Spleen (tissue), 11 donors: ENCODE measurements around the gene FIGNL1. TPM values are rescaled to one million over a fixed set of nuclear protein-coding genes. Genes with fewer than 3 reads are reported as not detected.

Experiments used
- DNase-seq: peaks from one replicate; pipeline ENCODE4 v3.0.0-alpha.2; 2020
- H3K27ac ChIP-seq, 8 donors: fragments of 200-600 bp; sonication (generic) in 7 of 8; 1 replicate in 4 of 8; 2 replicates in 4 of 8; pipeline versions ENCODE4 v1.5.0 to v1.8.0; 2016 to 2021; ENCODE audit warnings: inconsistent platforms in 4 of 8, mild to moderate bottlenecking in 4 of 8, moderate library complexity in 1 of 8
- H3K27me3 ChIP-seq, 7 donors: fragments of 200-600 bp; sonication (generic) in 6 of 7; replicated peaks in 1 of 7; 1 replicate in 4 of 7; 2 replicates in 3 of 7; pipeline versions ENCODE4 v1.5.0 to v1.8.0; 2016 to 2021; ENCODE audit warnings: inconsistent platforms in 3 of 7, mild to moderate bottlenecking in 1 of 7
- H3K36me3 ChIP-seq, 6 donors: fragments of 200-600 bp; sonication (generic) in 5 of 6; 1 replicate in 4 of 6; 2 replicates in 2 of 6; pipeline versions ENCODE4 v1.5.0 to v1.8.0; 2016 to 2021; ENCODE audit warnings: inconsistent platforms in 2 of 6
- H3K4me1 ChIP-seq, 6 donors: fragments of 200-600 bp; sonication (generic) in 5 of 6; 1 replicate in 3 of 6; 2 replicates in 3 of 6; pipeline versions ENCODE4 v1.5.0 to v1.8.0; 2016 to 2021; ENCODE audit warnings: inconsistent platforms in 3 of 6
- H3K4me3 ChIP-seq, 8 donors: fragments of 200-600 bp; sonication (generic) in 7 of 8; 1 replicate in 4 of 8; 2 replicates in 4 of 8; pipeline versions ENCODE4 v1.5.0 to v1.8.0; 2016 to 2021; ENCODE audit warnings: inconsistent platforms in 4 of 8, mild to moderate bottlenecking in 4 of 8, moderate library complexity in 2 of 8
- H3K9me3 ChIP-seq, 8 donors: fragments of 200-600 bp; sonication (generic) in 7 of 8; 1 replicate in 4 of 8; 2 replicates in 4 of 8; pipeline versions ENCODE4 v1.5.0 to v1.8.0; 2016 to 2021; ENCODE audit warnings: inconsistent platforms in 4 of 8
- CTCF ChIP-seq, 11 experiments: fragments of 200-600 bp in 7 of 11; fragments of 450-650 bp in 4 of 11; sonication (generic) in 4 of 11; IDR thresholded peaks in 8 of 11; conservative IDR thresholded peaks in 3 of 11; 1 replicate in 7 of 11; 2 replicates in 4 of 11; pipeline versions ENCODE4 v1.4.0 to v1.8.0; 2016 to 2021; ENCODE audit warnings: antibody characterized with exemption in 11 of 11, inconsistent platforms in 4 of 11, mild to moderate bottlenecking in 1 of 11
- POLR2AphosphoS5 ChIP-seq, 3 donors: sonication (generic); formaldehyde crosslinking; IDR thresholded peaks; one replicate each; pipeline ENCODE4 v1.5.1; 2017; ENCODE audit warnings: antibody characterized with exemption in 3 of 3
- WGBS, 5 donors: extraction: QIAGEN DNeasy Blood & Tissue Kit in 3 of 5; methylation state at CpG; one replicate each; pipeline versions ENCODE4 v1.1.5 to v1.1.7; 2013 to 2018; 5-methylcytosine and 5-hydroxymethylcytosine counted together
- intact Hi-C: fragments of 100-400 bp; cut with DNase I; formaldehyde crosslinking; loops from one replicate; pipeline ENCODE4 v1.15.0; 2023; ENCODE audit warnings: low total_unique reads
- polyA plus RNA-seq, 3 donors: library from polyadenylated mRNA; stranded (reverse); fragments of 200-250 nt; gene quantifications; one replicate each; pipeline ENCODE4 v1.2.1, GENCODE V29; 2013
- small RNA-seq, 4 donors: library from RNA; depleted of rRNA; stranded (forward); fragments of <200 nt; gene quantifications; one replicate each; pipeline ENCODE3, GENCODE V24; 2016
- total RNA-seq, 7 donors: library from RNA; depleted of rRNA in 3 of 7; stranded (reverse); fragments of >200 nt in 3 of 7; fragmentation: NEBNext Ultra II Directional in 4 of 7; extraction: Animal tissue kit (Norgen Biotek cat#: 25700) in 4 of 7; gene quantifications; one replicate each; pipeline versions ENCODE4 v1.1.0 to v1.2.1, GENCODE V29; 2016 to 2021
- donor health status: healthy with polysubstance abuse.
- donor health status: DM: no; HTN: no; CAD: no; lungs with moderate emphysema.
- donor health status: DM: no; HTN: no; CAD: no.
- donor health status: Bipolar disorder and iron deficiency.
- donor health status: healthy.
- donor health status: DM: no; HTN: no; CAD: no.
- donor health status: DM: yes; HTN: yes; CAD: no.

FIGNL1 gene
- total and polyA plus RNA-seq, 10 donors, result 5.0 to 22.5 (median 10.7) TPM

DNA sequence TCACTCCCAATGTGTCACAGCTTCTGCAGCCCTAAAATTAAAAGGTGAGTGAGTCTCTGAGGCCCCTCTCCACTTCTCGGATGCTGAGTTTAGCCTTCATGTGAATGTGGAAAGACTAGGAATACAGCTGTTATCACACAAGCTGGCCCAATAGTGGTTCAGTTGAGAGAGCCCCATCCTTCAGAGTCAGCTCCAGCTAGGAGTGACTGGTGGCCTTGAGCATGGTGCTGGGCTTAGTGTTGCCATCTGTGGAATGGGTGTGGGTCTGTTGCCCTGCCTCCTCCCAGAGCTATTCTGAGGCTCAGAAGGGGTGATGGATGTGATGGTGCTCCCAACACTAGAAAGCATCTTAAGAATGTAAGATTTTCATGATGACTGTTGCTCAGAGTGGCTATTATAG lies 55.8 kb downstream of the FIGNL1 start:
- Histone ChIP-seq H3K27ac (peak overlapping the region in 7 of 8 donors; percentile 14 to 88 (median 74)), H3K27me3 (no peaks in the 10 kb centered on the region), H3K36me3 (peaks cover 0 to 87% (median 31%) of the 10 kb centered on the region in 6 donors), H3K9me3 (no peaks in the 10 kb centered on the region), H3K4me3 (peak overlapping the region in 1 of 8 donors; percentile 41), H3K4me1 (peaks cover 38 to 98% (median 63%) of the 10 kb centered on the region in 6 donors)
- 72 to 94% (median 86%) methylated on average over 1 of the region's 1 CpG for WGBS, 5 donors
- intact Hi-C loops, result no loop called here
- peak in 1 of 3 donors; percentile 10 for TF ChIP-seq POLR2AphosphoS5 (IDR thresholded peaks at IDR 0.05)
- no peak for TF ChIP-seq CTCF (IDR thresholded peaks at IDR 0.05 in 8 of 11, conservative IDR thresholded peaks at IDR 0.05 in 3 of 11)
- no peak for DNase-seq

Small RNA genes lying within 50 kb of the gene (small RNA-seq; reads per million reads assigned to genes)
- gene RNU6-1091P, result 0 reads per million in 4 donors

Other genes starting within 250 kb of the FIGNL1 start
- 100 to 1,000 TPM; 212 to 389 (median 260) TPM for gene IKZF1, start 145.6 kb downstream of the FIGNL1 start, total RNA-seq
- gene IKZF1, start 145.6 kb downstream of the FIGNL1 start, polyA plus RNA-seq, result 10 to 100 TPM; 36.4 to 39.2 (median 37.9) TPM
- under 1 TPM in 3 of 7 donors, not detected in 4; 0.26 to 0.55 (median 0.51) TPM for gene DDC, start 115.1 kb upstream of the FIGNL1 start, total RNA-seq
- under 1 TPM; 0.03 to 0.32 (median 0.13) TPM for gene DDC, start 115.1 kb upstream of the FIGNL1 start, polyA plus RNA-seq